Measurements from ENCODE around the gene VCAM1. TPM values are rescaled to one million over a fixed set of nuclear protein-coding genes. Genes with fewer than 3 reads are reported as not detected.

Gene VCAM1
- total RNA-seq, 3 donors from 2014 or later (not counting 1 experiment from before 2014, with no cell fraction given) = 0.12 to 0.15 TPM; not detected in 1

DNA sequence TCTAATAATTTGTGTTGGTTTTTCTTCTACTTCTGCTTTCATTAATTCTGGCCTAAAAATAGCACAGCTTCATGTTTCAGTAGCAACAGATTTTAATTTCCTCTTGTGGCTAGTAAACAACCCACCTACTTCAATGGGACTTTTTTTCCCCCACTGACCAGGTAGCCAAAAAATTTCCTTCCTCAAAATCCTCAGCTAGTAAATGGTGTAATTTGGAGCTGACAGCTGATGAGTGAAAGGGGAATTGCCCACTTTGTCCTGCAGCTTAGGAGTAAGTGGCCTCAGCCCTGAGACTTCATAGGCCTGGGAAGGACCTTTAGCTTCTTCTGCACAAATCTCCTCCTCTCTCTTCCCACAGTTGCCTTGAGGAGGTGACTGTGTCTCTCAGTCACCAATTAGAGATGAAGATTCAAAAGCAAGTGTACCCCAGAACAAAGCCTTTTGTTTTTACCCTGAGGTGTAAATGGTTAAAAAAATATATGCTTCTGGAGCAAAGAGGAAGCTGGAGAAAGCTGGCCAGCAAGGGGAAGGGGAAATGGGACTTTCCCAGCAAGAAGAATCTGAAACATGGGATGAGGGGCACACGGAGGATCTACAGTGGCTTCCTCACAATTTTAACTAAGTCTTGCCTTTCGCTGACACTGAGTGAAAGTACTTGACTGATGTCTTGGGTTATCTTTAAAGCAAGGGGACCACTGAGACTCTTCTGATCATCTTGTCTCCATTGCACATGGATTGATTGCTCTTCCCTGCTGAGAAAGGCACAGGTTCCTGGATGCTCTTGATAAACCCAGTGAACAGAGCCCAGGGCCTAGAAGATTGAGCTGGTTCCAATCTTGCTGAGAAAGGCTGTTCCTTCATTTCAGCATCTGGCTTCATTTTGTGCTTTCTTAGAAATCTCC lies 35.8 kb upstream of the VCAM1 start:
- Mint-ChIP-seq H3K36me3 (no peaks in the 10 kb centered on the region), H3K27me3 (ENCODE audit: low read depth in 2 of 2) (peaks cover 0 to 16% of the 10 kb centered on the region in 2 donors), H3K4me3 (no peak overlapping the region), H3K9me3 (peaks cover 3 to 6% of the 10 kb centered on the region in 2 donors), H3K4me1 (no peaks in the 10 kb centered on the region), H3K27ac (no peak overlapping the region)
- Histone ChIP-seq H3K9me3 (ENCODE audit: control insufficient read depth, insufficient read depth, low read length) (no peaks in the 10 kb centered on the region), H3K4me3 (ENCODE audit: low read length) (no peak overlapping the region), H3K27me3 (ENCODE audit: control insufficient read depth, insufficient read depth, low read length) (no peaks in the 10 kb centered on the region), H3K36me3 (ENCODE audit: control insufficient read depth, insufficient read depth, low read length) (no peaks in the 10 kb centered on the region), H3K27ac (ENCODE audit: low read length) (no peak overlapping the region), H3K4me1 (ENCODE audit: control insufficient read depth, insufficient read depth, low read length) (no peaks in the 10 kb centered on the region)
- intact Hi-C loops (cut with micrococcal nuclease) = no loop called here
- no peak for ATAC-seq
- WGBS (ENCODE audit: insufficient coverage) = 46% methylated on average over 2 of the region's 2 CpGs
- TF ChIP-seq, protein P1, sequence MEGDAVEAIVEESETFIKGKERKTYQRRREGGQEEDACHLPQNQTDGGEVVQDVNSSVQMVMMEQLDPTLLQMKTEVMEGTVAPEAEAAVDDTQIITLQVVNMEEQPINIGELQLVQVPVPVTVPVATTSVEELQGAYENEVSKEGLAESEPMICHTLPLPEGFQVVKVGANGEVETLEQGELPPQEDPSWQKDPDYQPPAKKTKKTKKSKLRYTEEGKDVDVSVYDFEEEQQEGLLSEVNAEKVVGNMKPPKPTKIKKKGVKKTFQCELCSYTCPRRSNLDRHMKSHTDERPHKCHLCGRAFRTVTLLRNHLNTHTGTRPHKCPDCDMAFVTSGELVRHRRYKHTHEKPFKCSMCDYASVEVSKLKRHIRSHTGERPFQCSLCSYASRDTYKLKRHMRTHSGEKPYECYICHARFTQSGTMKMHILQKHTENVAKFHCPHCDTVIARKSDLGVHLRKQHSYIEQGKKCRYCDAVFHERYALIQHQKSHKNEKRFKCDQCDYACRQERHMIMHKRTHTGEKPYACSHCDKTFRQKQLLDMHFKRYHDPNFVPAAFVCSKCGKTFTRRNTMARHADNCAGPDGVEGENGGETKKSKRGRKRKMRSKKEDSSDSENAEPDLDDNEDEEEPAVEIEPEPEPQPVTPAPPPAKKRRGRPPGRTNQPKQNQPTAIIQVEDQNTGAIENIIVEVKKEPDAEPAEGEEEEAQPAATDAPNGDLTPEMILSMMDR (IDR thresholded peaks at IDR 0.05) = no peak
- no peak for DNase-seq

DNA sequence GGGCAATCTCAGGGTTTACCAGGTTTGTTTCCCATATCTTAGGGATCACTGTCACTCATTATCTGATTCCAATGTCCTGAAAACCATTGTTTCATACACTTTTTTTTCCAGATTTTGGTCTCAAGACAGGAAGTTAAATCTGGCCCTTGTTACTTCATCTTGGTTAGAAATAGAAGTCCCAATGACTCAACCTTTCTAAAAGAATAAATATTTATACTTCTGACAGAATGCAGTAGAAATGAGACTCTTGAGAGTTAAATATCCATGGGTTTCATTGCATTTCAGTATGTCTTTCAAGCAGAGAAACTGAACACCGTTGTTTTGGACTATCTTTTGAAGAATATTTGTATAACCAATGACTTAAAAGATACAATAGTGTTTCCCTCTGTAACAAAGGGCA lies 19.8 kb upstream of the VCAM1 start:
- DNase-seq (no peak), ATAC-seq (no peak)
- Mint-ChIP-seq H3K4me3 (no peak overlapping the region), H3K4me1 (no peaks in the 10 kb centered on the region), H3K27me3 (ENCODE audit: low read depth in 2 of 2) (peaks cover 28 to 71% of the 10 kb centered on the region in 2 donors), H3K36me3 (no peaks in the 10 kb centered on the region), H3K27ac (no peak overlapping the region), H3K9me3 (peaks cover 3 to 7% of the 10 kb centered on the region in 2 donors)
- no peak overlapping the region for H3K4me3 ChIP-seq (ENCODE audit: low read length)
- TF ChIP-seq, protein P1 (IDR thresholded peaks at IDR 0.05) = no peak
- no peaks in the 10 kb centered on the region for H3K4me1 ChIP-seq (ENCODE audit: control insufficient read depth, insufficient read depth, low read length)
- intact Hi-C loops (cut with micrococcal nuclease) = no loop called here
- H3K27me3 ChIP-seq (ENCODE audit: control insufficient read depth, insufficient read depth, low read length) = peaks cover 2% of the 10 kb centered on the region
- no peaks in the 10 kb centered on the region for H3K36me3 ChIP-seq (ENCODE audit: control insufficient read depth, insufficient read depth, low read length)
- H3K27ac ChIP-seq (ENCODE audit: low read length) = no peak overlapping the region
- H3K9me3 ChIP-seq (ENCODE audit: control insufficient read depth, insufficient read depth, low read length) = peaks cover 4% of the 10 kb centered on the region
- WGBS (ENCODE audit: insufficient coverage) = no CpG with 5 or more reads among the region's 1 CpG

DNA sequence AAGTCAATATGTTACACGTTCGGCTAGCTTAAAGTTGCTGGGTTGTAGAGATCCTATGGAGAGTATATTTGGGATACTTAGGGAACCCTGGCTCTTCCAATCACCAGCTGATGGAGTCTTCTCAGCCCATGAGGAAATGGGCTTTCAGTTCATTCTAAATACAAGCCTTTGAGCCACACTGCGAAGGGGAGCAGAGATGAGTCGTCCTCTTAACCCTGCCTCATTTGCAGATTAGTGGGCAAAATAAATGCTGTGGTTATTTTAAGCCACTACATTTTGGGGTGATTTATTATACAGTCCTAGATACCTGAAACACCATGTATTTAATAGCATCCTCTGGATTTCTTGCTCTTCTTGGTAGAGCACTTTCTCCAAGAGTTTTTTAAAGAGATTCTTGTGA lies 19.0 kb upstream of the VCAM1 start:
- H3K9me3 ChIP-seq (ENCODE audit: control insufficient read depth, insufficient read depth, low read length) = no peaks in the 10 kb centered on the region
- no peaks in the 10 kb centered on the region for H3K36me3 ChIP-seq (ENCODE audit: control insufficient read depth, insufficient read depth, low read length)
- ATAC-seq (no peak), DNase-seq (no peak)
- Mint-ChIP-seq H3K27ac (no peak overlapping the region), H3K27me3 (ENCODE audit: low read depth in 2 of 2) (peaks cover 26 to 68% of the 10 kb centered on the region in 2 donors), H3K36me3 (no peaks in the 10 kb centered on the region), H3K9me3 (peaks cover under 1 to 5% of the 10 kb centered on the region in 2 donors), H3K4me1 (no peaks in the 10 kb centered on the region), H3K4me3 (no peak overlapping the region)
- 99% methylated on average over 4 of the region's 4 CpGs for WGBS (ENCODE audit: insufficient coverage)
- H3K27ac ChIP-seq (ENCODE audit: low read length) = no peak overlapping the region
- peaks cover 2% of the 10 kb centered on the region for H3K27me3 ChIP-seq (ENCODE audit: control insufficient read depth, insufficient read depth, low read length)
- H3K4me3 ChIP-seq (ENCODE audit: low read length) = no peak overlapping the region
- intact Hi-C loops (cut with micrococcal nuclease) = no loop called here
- no peaks in the 10 kb centered on the region for H3K4me1 ChIP-seq (ENCODE audit: control insufficient read depth, insufficient read depth, low read length)
- TF ChIP-seq, protein P1 (IDR thresholded peaks at IDR 0.05) = no peak

All from natural killer cell (primary cell).